ENCODE data around the gene KBTBD3.

Gene KBTBD3, protein sequence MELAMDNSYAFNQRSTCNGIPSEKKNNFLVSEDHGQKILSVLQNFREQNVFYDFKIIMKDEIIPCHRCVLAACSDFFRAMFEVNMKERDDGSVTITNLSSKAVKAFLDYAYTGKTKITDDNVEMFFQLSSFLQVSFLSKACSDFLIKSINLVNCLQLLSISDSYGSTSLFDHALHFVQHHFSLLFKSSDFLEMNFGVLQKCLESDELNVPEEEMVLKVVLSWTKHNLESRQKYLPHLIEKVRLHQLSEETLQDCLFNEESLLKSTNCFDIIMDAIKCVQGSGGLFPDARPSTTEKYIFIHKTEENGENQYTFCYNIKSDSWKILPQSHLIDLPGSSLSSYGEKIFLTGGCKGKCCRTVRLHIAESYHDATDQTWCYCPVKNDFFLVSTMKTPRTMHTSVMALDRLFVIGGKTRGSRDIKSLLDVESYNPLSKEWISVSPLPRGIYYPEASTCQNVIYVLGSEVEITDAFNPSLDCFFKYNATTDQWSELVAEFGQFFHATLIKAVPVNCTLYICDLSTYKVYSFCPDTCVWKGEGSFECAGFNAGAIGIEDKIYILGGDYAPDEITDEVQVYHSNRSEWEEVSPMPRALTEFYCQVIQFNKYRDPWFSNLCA

DNA sequence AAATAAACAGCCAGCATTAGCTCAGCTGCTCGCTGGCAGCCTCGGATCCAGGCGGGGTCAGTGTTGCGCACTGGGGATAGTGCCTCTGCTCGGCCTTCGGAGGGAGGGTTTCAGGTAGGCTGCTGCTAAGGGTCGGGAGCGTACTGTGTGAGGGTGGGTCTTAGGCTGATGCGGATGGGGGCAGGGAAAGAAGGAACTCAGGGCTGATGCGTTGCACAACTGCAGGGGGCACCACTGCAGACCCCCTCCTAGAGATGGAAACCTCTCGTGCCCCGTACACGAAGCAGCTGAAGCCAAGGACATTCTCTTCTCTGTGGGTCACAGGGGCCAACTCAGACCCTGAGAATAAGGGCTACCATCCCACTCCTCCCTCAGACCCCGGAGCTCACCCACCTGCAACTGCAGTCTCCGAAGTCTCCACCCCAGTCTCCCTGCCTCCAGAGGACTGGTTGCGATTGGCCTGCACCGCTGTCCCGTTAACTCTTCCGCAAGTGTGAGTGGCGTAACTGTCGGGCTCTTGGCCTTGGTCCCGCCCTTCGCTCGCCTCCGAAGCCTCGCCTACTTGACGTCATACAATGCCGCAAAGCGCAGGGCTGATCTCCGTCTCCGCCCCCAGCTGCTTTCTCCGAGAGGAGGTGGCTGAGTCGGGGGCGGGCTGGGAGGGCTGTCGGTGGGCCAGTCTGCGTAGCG lies at the start of gene KBTBD3:
TSS of gene KBTBD3 (minus strand) at position 429 of the 690 bp plus-strand sequence. CDS start 18,250 bp downstream, outside the sequence.
- peak; percentile 98 for DNase-seq

DNA sequence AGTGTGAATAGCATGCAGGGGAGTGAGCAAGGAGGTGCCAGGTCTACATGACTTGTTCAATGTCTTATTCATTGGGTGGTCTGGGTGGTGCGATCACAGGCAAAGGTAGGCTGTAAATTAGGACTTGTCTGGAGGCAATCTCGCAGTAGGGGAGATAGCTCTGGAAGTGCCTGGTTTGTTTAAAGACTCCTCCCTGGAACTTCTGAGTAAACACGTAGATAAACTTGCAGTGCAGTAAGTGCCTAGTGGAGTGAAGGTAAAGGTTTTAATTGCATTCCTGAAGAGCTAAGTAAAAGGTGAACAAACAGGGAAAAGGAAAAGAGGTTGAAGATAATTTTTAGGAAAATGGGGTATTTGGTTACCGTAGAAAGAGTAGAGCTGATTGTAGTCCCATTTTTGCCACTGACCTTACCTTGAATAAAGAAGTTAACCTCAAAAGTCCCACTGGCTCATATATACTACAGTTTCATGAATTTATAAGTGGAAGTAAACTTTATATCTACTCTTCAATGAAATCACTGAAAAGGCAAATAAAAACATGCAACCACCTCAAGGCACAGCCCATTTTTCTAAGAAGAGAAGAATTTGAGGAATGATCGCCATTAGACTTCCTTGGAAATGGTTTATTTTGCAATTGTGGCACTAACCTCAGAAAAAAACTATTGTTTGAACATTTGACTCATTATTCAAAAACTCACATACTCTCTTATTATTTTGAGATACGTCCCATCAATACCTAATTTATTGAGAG lies 44.6 kb upstream of the KBTBD3 start:
- no peak for DNase-seq

DNA sequence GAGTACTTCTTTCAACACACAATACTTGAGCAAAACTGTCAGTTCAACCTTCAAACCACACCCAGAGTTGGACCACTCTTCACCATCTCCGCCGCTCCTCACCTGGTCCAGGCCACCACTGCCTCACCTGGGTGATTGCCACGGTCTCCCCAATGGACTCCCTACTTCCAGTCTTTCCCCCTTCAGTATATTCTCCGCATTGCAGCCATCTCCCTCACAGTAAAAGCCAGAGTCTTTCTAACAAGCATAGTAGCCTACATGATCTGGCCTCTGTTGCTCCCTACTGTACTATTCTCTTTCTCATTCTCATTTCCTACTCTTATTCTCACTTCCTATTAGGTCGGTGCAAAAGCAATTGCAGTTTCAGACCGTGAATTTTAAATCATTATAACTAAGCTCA lies 28.8 kb upstream of the KBTBD3 start:
- DNase-seq = no peak

DNA sequence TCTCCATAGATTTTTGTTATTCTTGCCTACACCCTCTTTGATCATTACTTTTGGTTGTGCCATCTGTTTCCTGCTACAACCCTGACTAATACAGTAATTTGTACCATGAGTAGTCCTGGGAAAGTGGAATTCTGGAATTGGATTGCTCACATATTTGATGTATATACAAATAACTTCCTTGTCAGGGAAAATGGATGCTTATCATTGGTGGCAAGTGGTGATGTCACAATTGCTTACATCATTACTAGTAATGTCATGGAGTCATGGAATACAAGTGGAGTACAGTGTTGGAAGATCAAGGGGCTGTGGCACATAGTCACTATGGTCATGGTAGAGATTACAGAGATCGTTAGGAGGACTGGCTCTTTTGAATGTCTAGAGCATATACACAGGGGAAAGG lies 24.7 kb upstream of the KBTBD3 start:
- no peak for DNase-seq

DNA sequence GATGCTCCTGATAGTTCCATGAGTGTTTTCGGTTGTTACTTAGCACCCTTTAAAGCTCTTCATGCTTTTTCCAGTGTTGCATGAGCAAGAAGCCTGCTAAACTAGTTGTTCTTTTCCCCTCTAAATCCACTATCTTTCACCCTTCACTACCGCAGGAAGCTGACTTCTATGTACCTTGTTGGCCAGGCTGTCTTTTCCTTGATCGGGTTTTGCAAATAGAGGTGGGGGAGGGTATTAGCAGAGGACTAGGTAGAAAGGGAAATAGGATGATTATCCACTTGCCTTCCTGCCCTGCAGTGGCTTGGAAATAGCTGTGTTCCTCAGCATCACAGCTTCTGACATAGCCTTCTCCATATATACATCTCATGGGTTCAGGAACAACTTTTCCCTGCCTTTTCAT lies 24.2 kb upstream of the KBTBD3 start:
- no peak for DNase-seq

DNA sequence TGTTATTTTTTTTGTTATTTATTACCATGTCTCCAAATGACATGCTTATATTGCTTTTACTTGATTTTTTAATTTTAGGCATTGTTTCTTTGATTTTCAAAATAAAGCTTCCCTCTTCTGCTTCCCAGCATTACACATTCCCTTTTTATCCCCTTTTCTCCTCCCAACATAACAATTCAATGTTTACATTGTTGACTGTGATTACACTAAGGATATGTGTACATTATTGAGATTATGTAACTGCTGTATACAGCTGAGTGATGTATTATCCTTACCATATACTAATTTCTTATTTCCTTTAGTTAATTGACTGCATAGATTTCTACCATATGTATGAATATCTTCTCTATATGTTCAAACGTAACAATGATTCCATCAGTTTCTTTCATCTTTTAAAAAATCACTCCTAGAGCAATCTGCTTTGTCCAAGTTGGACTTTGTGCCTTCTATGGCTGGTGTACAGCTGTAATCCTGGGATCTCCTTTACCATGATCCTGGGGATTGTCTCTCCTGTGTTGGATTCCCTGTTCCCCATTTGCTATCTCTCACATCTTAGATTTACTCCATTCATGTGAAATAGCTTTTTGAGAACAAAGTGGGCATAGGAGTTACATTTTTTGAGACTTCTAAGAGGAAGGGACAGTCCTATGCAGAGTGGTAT lies 21.9 kb upstream of the KBTBD3 start:
- DNase-seq = no peak

DNA sequence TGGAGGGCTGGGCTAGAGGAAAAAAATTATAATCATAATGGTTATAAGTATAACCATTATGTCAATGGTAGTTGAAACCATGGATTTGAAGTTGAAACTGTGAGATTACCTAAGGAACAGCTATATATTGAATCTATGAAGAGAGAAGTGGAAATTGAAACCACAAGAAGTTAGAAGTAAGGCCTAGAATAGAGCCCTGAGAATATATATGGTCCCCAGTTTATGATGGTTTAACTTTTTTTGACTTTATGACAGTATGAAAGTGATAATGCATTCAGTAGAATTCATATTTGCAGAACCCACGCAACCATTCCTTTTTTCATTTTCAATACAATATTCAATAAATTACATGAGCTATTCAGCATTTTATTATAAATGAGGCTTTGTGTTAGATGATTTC lies 15.3 kb upstream of the KBTBD3 start:
- DNase-seq = no peak

DNA sequence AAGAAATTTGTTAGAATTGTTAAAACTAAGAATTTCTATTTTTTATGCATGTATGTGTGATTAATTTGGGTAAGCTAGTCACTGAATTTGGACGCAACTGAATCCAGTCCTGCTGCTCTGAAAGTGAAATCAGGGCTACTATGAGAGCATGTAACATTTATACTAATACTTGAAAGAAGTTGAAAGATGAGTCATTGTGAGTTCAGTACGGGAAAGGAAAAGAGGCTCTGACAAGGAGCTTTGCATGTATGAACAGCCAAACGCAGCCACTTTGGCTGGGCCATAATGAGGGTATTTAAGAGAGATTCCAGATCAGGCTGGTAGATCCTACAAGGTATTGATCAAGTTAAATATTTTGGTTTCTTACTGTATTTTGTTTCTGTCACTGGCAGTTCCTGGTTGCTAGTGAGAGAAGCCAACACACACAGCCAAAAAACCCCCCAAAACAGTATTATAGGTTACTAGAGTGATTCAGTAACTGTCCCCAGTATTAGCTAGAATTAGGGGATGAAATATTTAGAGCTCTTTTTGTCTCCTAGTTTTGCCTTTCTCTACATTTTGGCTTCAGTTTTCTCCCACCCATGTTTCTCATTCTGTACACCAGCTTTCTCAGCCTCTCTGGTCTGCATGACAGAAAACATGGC lies 14.5 kb upstream of the KBTBD3 start:
- DNase-seq = no peak

DNA sequence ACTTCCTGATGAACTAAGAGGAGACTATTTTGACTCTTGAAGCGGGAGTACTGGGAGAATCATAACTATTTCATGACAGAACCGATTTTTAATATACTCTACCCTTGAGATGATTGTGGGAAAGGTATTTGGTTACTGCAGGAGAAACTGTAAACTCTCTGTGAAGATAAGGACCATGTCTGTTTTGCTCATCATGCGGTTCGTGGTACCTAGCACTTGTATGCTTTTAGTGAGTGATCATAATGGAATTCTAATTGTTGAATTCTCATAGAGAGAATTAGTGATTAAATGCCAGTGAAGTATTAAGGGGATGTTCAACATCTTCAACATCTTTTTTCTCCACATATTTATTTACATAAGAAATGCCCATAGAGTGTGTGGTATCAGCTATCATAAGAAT lies 11.7 kb upstream of the KBTBD3 start:
- no peak for DNase-seq

DNA sequence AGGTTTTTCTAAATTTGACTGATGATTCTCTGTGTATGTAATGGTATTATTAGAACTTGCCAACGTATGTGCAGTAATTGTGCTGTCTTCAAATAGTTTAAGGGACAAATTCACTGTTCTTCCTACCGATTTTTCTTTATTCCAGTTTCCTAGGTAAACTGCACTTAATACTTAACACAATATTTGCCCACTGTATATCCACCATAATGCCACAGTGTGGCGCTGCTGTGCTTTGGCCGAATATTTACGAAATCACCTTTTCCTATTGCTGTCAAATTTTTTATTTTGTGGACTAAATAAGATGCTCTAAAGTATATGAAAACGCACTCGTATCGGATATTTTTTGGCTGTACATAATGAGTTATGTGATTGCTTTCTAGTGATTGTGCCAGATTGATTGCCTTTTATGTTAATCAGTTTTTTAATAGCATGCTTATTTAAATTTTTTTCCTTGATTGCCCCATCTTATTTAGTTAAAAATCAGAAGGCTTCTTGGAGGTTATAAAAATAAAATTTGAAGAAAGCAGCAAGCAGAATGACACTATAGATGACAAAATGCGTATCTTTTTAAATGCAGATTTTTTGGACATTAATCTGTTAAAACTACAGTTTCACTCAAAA lies 10.8 kb upstream of the KBTBD3 start:
- peak; percentile 9 for DNase-seq

DNA sequence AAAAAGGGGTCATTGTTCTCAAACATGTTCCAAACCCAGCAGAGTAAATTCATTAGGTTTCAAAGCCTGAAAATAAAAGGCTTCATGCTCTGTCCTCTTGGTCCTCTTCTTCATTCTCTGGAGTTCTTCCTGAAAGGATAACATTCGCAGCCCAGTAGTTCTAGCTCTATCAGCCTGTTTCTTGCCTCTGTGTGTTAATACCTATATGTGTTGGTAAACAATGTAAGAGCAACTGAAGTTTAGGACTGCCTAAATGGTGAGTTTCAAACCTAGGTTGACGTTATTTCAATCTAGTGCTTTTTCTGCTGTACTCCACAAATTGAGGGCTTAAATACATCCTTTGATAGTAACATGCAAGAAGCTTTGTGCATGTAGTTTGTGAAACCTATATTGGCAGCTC lies 9.7 kb upstream of the KBTBD3 start:
- no peak for DNase-seq

DNA sequence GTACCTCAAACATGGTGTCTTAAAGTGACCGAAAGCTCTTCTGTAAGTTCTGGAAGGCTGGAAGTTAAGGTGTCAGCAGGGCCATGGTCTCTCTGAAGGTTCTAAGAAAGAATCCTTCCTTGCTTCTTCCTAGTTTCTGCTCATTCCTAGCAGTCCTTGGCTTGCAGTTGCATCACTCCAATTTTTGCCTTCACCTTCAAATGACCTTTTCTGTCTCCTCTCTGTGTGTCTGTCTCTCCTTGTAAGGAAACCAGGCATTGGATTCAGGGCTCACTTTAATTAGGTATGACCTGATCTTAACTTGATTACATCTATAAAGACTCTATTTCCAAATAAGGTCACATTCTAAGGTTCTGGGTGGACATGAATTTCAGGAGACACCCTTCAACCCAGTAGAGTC lies 9.0 kb upstream of the KBTBD3 start:
- DNase-seq = no peak

DNA sequence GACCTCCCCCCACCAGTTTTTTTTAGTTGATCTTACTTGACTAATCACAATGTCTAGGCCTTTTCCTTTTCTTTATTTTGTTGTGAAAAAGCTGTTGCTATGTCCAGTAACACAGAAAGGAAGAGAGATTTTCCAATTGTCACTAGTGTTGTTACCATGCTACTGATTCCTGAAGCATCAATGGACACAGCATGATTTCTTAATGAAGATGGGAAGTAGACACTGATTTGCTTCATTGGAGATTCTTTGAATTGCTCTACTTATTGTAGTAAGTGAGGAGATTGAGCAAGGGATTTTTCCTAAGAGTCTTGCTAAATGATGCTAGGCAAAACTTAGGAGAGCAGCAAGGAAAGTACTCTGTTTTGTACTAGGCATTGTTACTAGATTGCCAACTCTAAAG lies 4.9 kb upstream of the KBTBD3 start:
- DNase-seq = no peak

DNA sequence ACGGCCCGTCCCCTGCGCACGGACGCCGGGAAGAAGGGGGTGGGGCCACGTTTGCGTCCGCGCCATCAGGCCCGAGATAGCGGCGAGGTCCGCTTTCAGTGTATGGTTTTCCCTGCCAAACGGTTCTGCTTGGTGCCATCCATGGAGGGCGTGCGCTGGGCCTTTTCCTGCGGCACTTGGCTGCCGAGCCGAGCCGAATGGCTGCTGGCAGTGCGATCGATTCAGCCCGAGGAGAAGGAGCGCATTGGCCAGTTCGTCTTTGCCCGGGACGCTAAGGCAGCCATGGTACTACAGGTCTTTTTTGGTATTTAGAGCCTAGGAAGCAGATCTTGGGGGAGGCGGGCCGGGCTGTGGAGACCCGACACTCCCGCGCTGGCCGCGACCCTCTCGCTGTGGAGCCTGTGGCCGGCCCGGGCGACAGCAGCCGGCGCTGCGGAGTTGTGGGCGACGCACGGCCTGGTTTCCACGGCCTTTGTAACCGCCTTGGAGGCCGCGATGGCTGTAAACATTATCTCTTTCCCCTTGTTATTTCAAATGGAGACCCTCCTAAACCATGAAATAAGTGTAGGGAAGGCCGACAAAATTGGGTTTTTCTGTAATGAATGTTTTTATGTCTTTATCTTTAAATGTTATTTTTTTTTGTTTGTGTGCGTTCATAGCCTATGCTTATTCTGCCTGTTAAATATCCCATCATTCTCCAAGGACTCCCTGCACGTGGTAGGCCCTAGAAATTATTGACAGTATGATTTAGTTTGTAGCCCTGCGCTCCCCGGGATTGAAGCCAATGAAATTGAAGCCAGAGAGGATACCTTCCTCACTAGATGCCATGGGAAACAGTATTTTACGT lies 685 bp upstream of the KBTBD3 start, which contains the start of gene AASDHPPT:
TSS of gene AASDHPPT (plus strand) at position 54 of the 847 bp plus-strand sequence. CDS start at position 103, 49 bp downstream.
- DNase-seq = no peak

DNA sequence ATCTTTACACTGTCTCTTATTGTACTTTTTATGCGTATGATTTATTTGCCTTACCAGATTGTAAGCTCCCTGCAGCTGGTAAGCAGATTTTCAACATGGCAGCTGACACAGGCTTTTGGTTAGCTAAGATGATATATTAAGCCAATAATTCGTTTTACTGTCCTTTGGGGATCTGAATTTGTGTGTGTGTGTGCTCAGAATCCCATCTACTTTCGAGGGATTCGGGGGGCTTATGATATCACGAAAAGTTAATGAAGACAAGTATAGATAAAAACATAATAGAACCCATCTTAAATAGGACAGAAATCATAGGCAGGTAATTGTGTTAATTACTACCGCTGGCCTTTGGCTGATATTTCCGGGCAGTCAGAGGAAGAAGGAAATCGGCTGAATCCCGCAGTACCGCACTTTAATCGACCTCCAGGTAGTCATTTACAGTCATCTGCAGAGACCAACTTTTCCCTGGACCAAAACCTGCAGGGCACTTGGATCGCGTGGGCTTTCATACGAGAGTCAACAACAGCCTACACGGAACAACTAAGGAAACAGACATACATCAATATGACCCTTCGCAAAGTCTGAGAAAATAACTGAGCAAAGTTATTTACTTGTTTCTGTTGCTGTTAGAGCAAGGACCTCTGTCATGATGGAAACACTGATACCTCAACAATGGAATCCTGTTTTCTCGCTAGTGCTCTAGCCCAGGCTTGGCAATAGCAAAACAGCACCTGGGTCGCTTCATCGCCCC lies 802 bp downstream of the KBTBD3 start:
- DNase-seq = no peak

DNA sequence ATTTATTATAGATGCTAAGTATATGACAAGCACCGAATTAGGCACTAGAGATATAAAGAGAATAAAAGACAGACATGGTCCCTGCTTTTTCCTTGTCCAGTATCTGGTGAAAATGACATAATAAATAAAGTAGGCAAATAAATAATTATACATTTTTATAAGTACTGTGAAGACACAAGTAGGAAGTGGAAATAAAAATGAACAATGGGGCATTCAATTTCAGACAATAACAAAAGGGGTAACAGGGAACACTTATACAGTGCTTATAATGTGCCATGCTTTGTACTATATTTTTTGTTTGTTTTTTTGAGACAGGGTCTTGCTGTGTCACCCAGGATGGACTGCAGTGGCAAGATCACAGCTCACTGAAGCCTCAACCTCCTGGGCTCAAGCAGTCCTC lies 4.3 kb downstream of the KBTBD3 start:
- no peak for DNase-seq

DNA sequence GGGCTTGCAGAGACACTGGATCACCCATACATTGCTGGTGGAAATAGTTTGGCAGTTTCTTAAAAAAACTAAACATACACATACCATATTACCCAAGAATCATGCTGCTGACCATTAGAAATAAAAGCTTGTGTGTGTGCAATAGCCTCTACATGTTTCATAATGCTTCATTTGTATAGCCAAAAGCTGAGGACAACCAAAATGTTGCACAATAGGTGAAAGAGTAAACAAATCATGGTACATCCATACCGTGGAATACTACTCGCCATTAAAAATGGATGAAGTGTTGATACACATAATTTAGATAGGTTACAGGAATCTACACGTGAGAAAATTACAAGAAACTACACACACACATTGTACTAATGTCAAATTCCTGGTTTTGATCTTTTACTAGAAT lies 6.5 kb downstream of the KBTBD3 start:
- no peak for DNase-seq

DNA sequence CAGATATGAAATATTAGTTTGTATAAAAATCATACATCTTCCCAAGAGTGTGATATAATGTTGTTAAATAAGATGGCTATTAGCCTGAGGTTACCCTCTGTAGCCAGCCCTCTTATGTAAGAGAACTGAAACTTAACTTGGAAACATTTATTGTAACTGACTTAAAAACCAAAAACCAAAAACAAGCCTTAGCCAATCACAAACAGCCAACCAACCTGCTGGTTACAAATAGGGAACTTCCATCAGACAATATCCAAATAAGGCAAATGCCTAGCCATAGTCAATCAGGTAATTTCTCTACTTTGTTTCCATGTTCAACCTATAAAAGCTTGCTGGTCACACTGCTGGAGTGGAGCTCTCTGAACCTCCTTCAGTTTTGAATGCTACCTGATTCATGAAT lies 14.1 kb downstream of the KBTBD3 start:
- no peak for DNase-seq

Data from CD4-positive, alpha-beta T cell treated with Interferon gamma for 1 hour (primary cell).